ENCODE data around the gene COQ2. TPM values are rescaled to one million over a fixed set of nuclear protein-coding genes. Genes with fewer than 3 reads are reported as not detected.
A peak's percentile ranks its signal among the peaks of the same experiment; 100 is the strongest.
"Not testable (repeated sequence)": the region's sequence is repeated elsewhere in the genome, so short reads cannot be mapped to it uniquely, and the experiment has no call there.

The COQ2 gene
- total RNA-seq, 1 donor from 2014 or later: 11.1 TPM

- DNase-seq (ENCODE audit: low spot score): no peak
Measured at GRCh38 chr4:83283181-83283580, 1.4 kb downstream of the COQ2 start.

- DNase-seq (ENCODE audit: low spot score): peak; percentile 60
Measured at GRCh38 chr4:83282049-83282535, 2.5 kb downstream of the COQ2 start.

- DNase-seq (ENCODE audit: low spot score): no peak
Measured at GRCh38 chr4:83281307-83281706, 3.3 kb downstream of the COQ2 start.

- DNase-seq (ENCODE audit: low spot score): no peak
Measured at GRCh38 chr4:83276299-83277040, 8.1 kb downstream of the COQ2 start.

GRCh38 chr4:83273926-83274325 lies 10.7 kb downstream of the COQ2 start:
- DNase-seq (ENCODE audit: low spot score): not testable (repeated sequence)

- no peak for DNase-seq (ENCODE audit: low spot score)
Measured at GRCh38 chr4:83272900-83273299, 11.7 kb downstream of the COQ2 start.

GRCh38 chr4:83269256-83269655 lies 15.3 kb downstream of the COQ2 start:
- DNase-seq (ENCODE audit: low spot score): no peak

- peak; percentile 18 for DNase-seq (ENCODE audit: low spot score)
Measured at GRCh38 chr4:83268491-83268890, 16.1 kb downstream of the COQ2 start.

GRCh38 chr4:83267830-83268475 lies 16.6 kb downstream of the COQ2 start:
- no peak for DNase-seq (ENCODE audit: low spot score)

GRCh38 chr4:83267121-83267829 lies 17.3 kb downstream of the COQ2 start:
- DNase-seq (ENCODE audit: low spot score): no peak

- no peak for DNase-seq (ENCODE audit: low spot score)
Measured at GRCh38 chr4:83266689-83267088, 17.9 kb downstream of the COQ2 start.

GRCh38 chr4:83263106-83263505 lies 21.5 kb downstream of the COQ2 start:
- no peak for DNase-seq (ENCODE audit: low spot score)

- no peak for DNase-seq (ENCODE audit: low spot score)
Measured at GRCh38 chr4:83262682-83263081, 21.9 kb downstream of the COQ2 start.

GRCh38 chr4:83261307-83261706 lies 23.3 kb downstream of the COQ2 start:
- no peak for DNase-seq (ENCODE audit: low spot score)

GRCh38 chr4:83259586-83259985 lies 25.0 kb downstream of the COQ2 start:
- DNase-seq (ENCODE audit: low spot score): no peak

- no peak for DNase-seq (ENCODE audit: low spot score)
Measured at GRCh38 chr4:83258461-83258860, 26.1 kb downstream of the COQ2 start.

- no peak for DNase-seq (ENCODE audit: low spot score)
Measured at GRCh38 chr4:83257811-83258210, 26.8 kb downstream of the COQ2 start.

GRCh38 chr4:83255584-83255983 lies 29.0 kb downstream of the COQ2 start:
- peak; percentile 61 for DNase-seq (ENCODE audit: low spot score)

GRCh38 chr4:83252782-83253405 lies 31.7 kb downstream of the COQ2 start:
- DNase-seq (ENCODE audit: low spot score): peak; percentile 39

- DNase-seq (ENCODE audit: low spot score): no peak
Measured at GRCh38 chr4:83251447-83251830, 33.2 kb downstream of the COQ2 start.

GRCh38 chr4:83250687-83251446 lies 33.7 kb downstream of the COQ2 start:
- no peak for DNase-seq (ENCODE audit: low spot score)
